HepG2 (cell line): ENCODE results near the gene TMIGD2. TPM values are rescaled to one million over a fixed set of nuclear protein-coding genes. Genes with fewer than 3 reads are reported as not detected.

Experiments used
- ATAC-seq: fragments of 200-7000 bp; cut with Tn5 transposase; 3 replicates; pipeline ENCODE4 v1.9.1; 2020; ENCODE audit warnings: mild to moderate bottlenecking, moderate library complexity
- BruUV-seq: library from RNA; stranded (reverse); fragments of 400-500 nt; replicated peaks from 2 replicates; lab custom pipeline; 2021; lab: Mats Ljungman, UMichigan
- CTCF ChIA-PET: fragments of 300-600 bp; formaldehyde crosslinking; extraction: SDS; loops from one replicate; lab custom pipeline; 2021; ENCODE audit warnings: low total read pairs, inconsistent platforms, low intra/inter-chr PET ratio; lab: Yijun Ruan, JAX
- POLR2A ChIA-PET: fragments of 350-600 bp; sonication (Branson Sonifier 250); formaldehyde crosslinking; loops from one replicate; lab custom pipeline; 2020; ENCODE audit warnings: antibody characterized with exemption, inconsistent platforms; lab: Yijun Ruan, JAX
- DNase-seq: peaks from one replicate; pipeline ENCODE4 v3.0.0-alpha.2; 2015; ENCODE audit warnings: low spot score
- FAIRE-seq: peaks from 3 replicates; lab custom pipeline; 2011; peaks lifted over from hg19 to GRCh38; lab: Jason Lieb, UNC
- H2AFZ ChIP-seq: one replicate; pipeline ENCODE4 v1.6.1; 2011; ENCODE audit warnings: low read length, inconsistent platforms
- H3K27ac ChIP-seq: fragments of 300-600 bp; 3 replicates; pipeline ENCODE4 v1.8.0; 2011; ENCODE audit warnings: mixed run types, mild to moderate bottlenecking, mixed read lengths, low read length, inconsistent platforms; ENCODE audit not compliant: insufficient read depth; ENCODE audit errors: extremely low read length
- H3K27me3 ChIP-seq, 2 experiments: fragments of 200-600 bp in 1 of 2; 2 replicates in 1 of 2; 3 replicates in 1 of 2; pipeline versions ENCODE4 v1.6.0 to v1.8.0; 2011; ENCODE audit warnings: low read length in 2 of 2, mild to moderate bottlenecking in 2 of 2, moderate library complexity in 2 of 2, inconsistent platforms in 1 of 2; ENCODE audit not compliant: insufficient read depth in 2 of 2, control insufficient read depth in 1 of 2
- H3K36me3 ChIP-seq, 2 experiments: fragments of 200-600 bp in 1 of 2; replicated peaks in 1 of 2; 2 replicates in 1 of 2; 3 replicates in 1 of 2; pipeline versions ENCODE4 v1.5.1 to v1.8.0; 2011; ENCODE audit warnings: low read length in 2 of 2, inconsistent platforms in 1 of 2; ENCODE audit not compliant: insufficient read depth in 2 of 2, control insufficient read depth in 1 of 2
- H3K4me1 ChIP-seq: 2 replicates; pipeline ENCODE4 v1.5.1; 2012; ENCODE audit warnings: low read length, inconsistent platforms; ENCODE audit not compliant: insufficient read depth
- H3K4me2 ChIP-seq: 2 replicates; pipeline ENCODE4 v1.6.0; 2011; ENCODE audit warnings: low read depth, low read length, inconsistent platforms
- H3K4me3 ChIP-seq, 3 experiments: fragments of 200-600 bp in 1 of 3; sonication (generic), shearing (Covaris generic) in 1 of 3; replicated peaks in 1 of 3; 2 replicates each; pipeline ENCODE4 v1.5.1; 2011 to 2016; ENCODE audit warnings: low read length in 3 of 3, inconsistent platforms in 2 of 3, low read depth in 2 of 3, mild to moderate bottlenecking in 2 of 3, control low read depth in 1 of 3, mixed read lengths in 1 of 3; ENCODE audit not compliant: insufficient read depth in 1 of 3
- H3K79me2 ChIP-seq: one replicate; pipeline ENCODE4 v1.6.1; 2011; ENCODE audit warnings: low read length, inconsistent platforms; ENCODE audit not compliant: insufficient read depth
- H3K9ac ChIP-seq: 2 replicates; pipeline ENCODE4 v1.6.0; 2011; ENCODE audit warnings: mild to moderate bottlenecking, low read depth, low read length, inconsistent platforms; ENCODE audit not compliant: insufficient read depth
- H3K9me3 ChIP-seq: 2 replicates; pipeline ENCODE4 v1.5.1; 2012; ENCODE audit warnings: mild to moderate bottlenecking, low read length
- H4K20me1 ChIP-seq: 2 replicates; pipeline ENCODE4 v1.6.0; 2011; ENCODE audit warnings: inconsistent platforms, mild to moderate bottlenecking, low read length, moderate library complexity; ENCODE audit not compliant: insufficient read depth
- FOXC1 ChIP-seq: sonication (generic); formaldehyde crosslinking; IDR thresholded peaks from 2 replicates; pipeline ENCODE4 v1.8.0; 2022; ENCODE audit warnings: mild to moderate bottlenecking, missing genetic modification reagents, borderline replicate concordance
- HOXA3 ChIP-seq: sonication (generic); formaldehyde crosslinking; IDR thresholded peaks from 2 replicates; pipeline ENCODE4 v1.5.0; 2020; ENCODE audit warnings: missing genetic modification reagents
- MAX ChIP-seq: IDR thresholded peaks from 2 replicates; pipeline ENCODE4 v1.6.1; 2012; ENCODE audit warnings: inconsistent platforms
- PATZ1 ChIP-seq: sonication (generic); formaldehyde crosslinking; IDR thresholded peaks from 2 replicates; pipeline ENCODE4 v1.4.0; 2020; ENCODE audit warnings: missing genetic modification reagents
- SNRNP70 ChIP-seq: fragments of 200-400 bp; formaldehyde crosslinking; IDR thresholded peaks from 2 replicates; pipeline ENCODE4 v1.6.1; 2017; ENCODE audit warnings: mild to moderate bottlenecking, low read depth, low read length, moderate library complexity
- ZBTB2 ChIP-seq: sonication (generic); formaldehyde crosslinking; IDR thresholded peaks from 2 replicates; pipeline ENCODE4 v1.8.0; 2022; ENCODE audit warnings: low read depth, missing genetic modification reagents
- ZNF280B ChIP-seq: sonication (generic); formaldehyde crosslinking; IDR thresholded peaks from 2 replicates; pipeline ENCODE4 v1.5.0; 2020; ENCODE audit warnings: missing genetic modification reagents, mild to moderate bottlenecking, borderline replicate concordance
- ZNF687 ChIP-seq: sonication (generic); formaldehyde crosslinking; IDR thresholded peaks from 2 replicates; pipeline ENCODE4 v1.5.1; 2020; ENCODE audit warnings: mild to moderate bottlenecking, missing genetic modification reagents, moderate library complexity
- ZNF691 ChIP-seq: sonication (generic); formaldehyde crosslinking; IDR thresholded peaks from 2 replicates; pipeline ENCODE4 v1.4.0; 2020; ENCODE audit warnings: missing genetic modification reagents, low read depth, mild to moderate bottlenecking, borderline replicate concordance
- WGBS: methylation state at CpG from one replicate; pipeline ENCODE4 v1.1.6; 2017; ENCODE audit warnings: low lambda C conversion rate; 5-methylcytosine and 5-hydroxymethylcytosine counted together
- in situ Hi-C: cut with HindIII; loops from 2 replicates; pipeline ENCODE4 v1.10.0; 2017; ENCODE audit warnings: low pct_unique_long_range_greater_than_20kb; ENCODE audit not compliant: extremely low pct_ligation_motif_present
- intact Hi-C: fragments of 100-400 bp; cut with micrococcal nuclease; formaldehyde crosslinking; loops from one replicate; pipeline ENCODE4 v1.10.0; 2022; ENCODE audit not compliant: unreplicated experiment
- polyA plus RNA-seq, 8 experiments: library from polyadenylated mRNA; depleted of rRNA in 3 of 8; stranded (reverse) in 7 of 8; unstranded in 1 of 8; fragments of >200 nt; fragmentation: Illumina TruSeq in 4 of 8; extraction: Trizol in 4 of 8; gene quantifications; 2 replicates each; pipeline versions ENCODE4 v1.2.1 to v1.2.3, GENCODE V29; 2011 to 2016; ENCODE audit warnings: low read depth in 4 of 8, missing spikeins in 1 of 8, mixed read lengths in 1 of 8; ENCODE audit not compliant: insufficient read depth in 1 of 8
- total RNA-seq, 5 experiments: library from RNA; depleted of rRNA; stranded (reverse); fragments of >200 nt; fragmentation: Illumina TruSeq; extraction: Trizol; gene quantifications; 2 replicates each; pipeline ENCODE4 v1.2.3, GENCODE V29; 2016; ENCODE audit warnings: low read depth in 1 of 5

Gene TMIGD2
- total and polyA plus RNA-seq, 2 of the 13 experiments (the other 11 are each of a cell fraction or from before 2014, with no cell fraction given): 0.11 to 1.0 TPM

- in situ Hi-C loops: no loop called here
- peak overlapping the region; percentile 38 for H3K4me2 ChIP-seq
- TF ChIP-seq ZNF687 (CRISPR knock-in tag) (peak; percentile 59), ZNF280B (CRISPR knock-in tag) (peak; percentile 43; the same call in 1 of the 2 replicates), ZBTB2 (CRISPR knock-in tag) (no peak), MAX (0 out of 2 replicates have a peak, but pooled peaks have one; percentile 9), HOXA3 (peak; percentile 20; the same call in 1 of the 2 replicates), PATZ1 (CRISPR knock-in tag) (peak; percentile 35; the same call in 1 of the 2 replicates), ZNF691 (CRISPR knock-in tag) (0 out of 2 replicates have a peak, but pooled peaks have one; percentile 55), SNRNP70 (no peak), FOXC1 (CRISPR knock-in tag) (peak; percentile 24; the same call in 1 of the 2 replicates)
These were observed 4.0 kb downstream of the TMIGD2 start for GRCh38 chr19:4297901-4298809.

More at GRCh38 chr19:4297901-4298809, 4.0 kb downstream of the TMIGD2 start:
- DNase-seq: peak; percentile 35
- no peak for FAIRE-seq
- no peak overlapping the region for H2AFZ ChIP-seq
- BruUV-seq: no TSS peak
- ChIA-PET CTCF (interaction anchor here (1.2 kb wide), 1 partner anchor 31 kb away, joined by 3 read pairs; no protein-coding TSS in a partner anchor), POLR2A (interaction anchor here (3.1 kb wide), 1 partner anchor 12 kb away, joined by 19 read pairs; no protein-coding TSS in a partner anchor)
- H3K4me1 ChIP-seq: peaks cover 25% of the 10 kb centered on the region
- H3K27me3 ChIP-seq: peaks cover 0 to 2% of the 10 kb centered on the region in 2 experiments; a peak in 1 of 5 replicates
- H3K9me3 ChIP-seq: no peaks in the 10 kb centered on the region
- no peak overlapping the region for H3K27ac ChIP-seq
- H3K4me3 ChIP-seq: peak overlapping the region in 1 of 3 experiments; percentile 44; a peak in 1 of 6 replicates
- no peaks in the 10 kb centered on the region for H3K36me3 ChIP-seq
- peak; percentile 83 for ATAC-seq
- no peak overlapping the region for H3K9ac ChIP-seq
- intact Hi-C loops: no loop called here
- no peaks in the 10 kb centered on the region for H4K20me1 ChIP-seq
- 34% methylated on average over 10 of the region's 27 CpGs for WGBS
- no peaks in the 10 kb centered on the region for H3K79me2 ChIP-seq
